Sciatic nerve (tissue), 2 donors: Measurements from ENCODE around the gene SLC25A22. TPM values are rescaled to one million over a fixed set of nuclear protein-coding genes. Genes with fewer than 3 reads are reported as not detected.

Source experiments
- ATAC-seq: fragments of 200-7000 bp; cut with Tn5 transposase; one replicate; pipeline ENCODE4 v1.9.1; 2020; ENCODE audit warnings: mild to moderate bottlenecking, moderate library complexity
- DNase-seq: peaks from one replicate; pipeline ENCODE4 v3.0.0-alpha.2; 2020; ENCODE audit warnings: low spot score
- intact Hi-C: fragments of 100-400 bp; cut with DNase I; formaldehyde crosslinking; loops from one replicate; pipeline ENCODE4 v1.14.2; 2022
- total RNA-seq: library from RNA; stranded (reverse); fragmentation: NEBNext Ultra II Directional; extraction: Animal tissue kit (Norgen Biotek cat#: 25700); gene quantifications from one replicate; pipeline ENCODE4 v1.2.1, GENCODE V29; 2021
- donor health status: DM: no; HTN: no; CAD: no.
- donor health status: DM: no; HTN: no; CAD: no.

SLC25A22 gene
- total RNA-seq: 7.2 TPM

GRCh38 chr11:798093-798713, at the start of gene SLC25A22:
TSS of gene SLC25A22 (minus strand) at chr11:798281. CDS start at chr11:795006, 3,275 bp downstream.
- ATAC-seq (peak; percentile 37), DNase-seq (peak; percentile 86)
- intact Hi-C loops: loop anchor here (10.0 kb wide), 1 partner anchor 133 kb away; no protein-coding TSS in a partner anchor

- no peak for DNase-seq
- intact Hi-C loops: no loop called here
Measured at GRCh38 chr11:847876-848275, 49.8 kb upstream of the SLC25A22 start.

GRCh38 chr11:846496-847098, 48.5 kb upstream of the SLC25A22 start:
- intact Hi-C loops: no loop called here
- DNase-seq (no peak), ATAC-seq (no peak)

More at GRCh38 chr11:847876-848275, 49.8 kb upstream of the SLC25A22 start:
- no peak for ATAC-seq

GRCh38 chr11:845872-846495, 47.9 kb upstream of the SLC25A22 start:
- ATAC-seq (no peak), DNase-seq (no peak)
- intact Hi-C loops: no loop called here

- intact Hi-C loops: no loop called here
- DNase-seq: peak; percentile 96
- peak; percentile 75 for ATAC-seq
Measured at GRCh38 chr11:844693-845644, 46.9 kb upstream of the SLC25A22 start.

- intact Hi-C loops: no loop called here
- peak; percentile 96 for DNase-seq
- ATAC-seq: peak; percentile 76
Measured at GRCh38 chr11:843818-844692, 46.0 kb upstream of the SLC25A22 start.

- intact Hi-C loops: no loop called here
- ATAC-seq: no peak
- DNase-seq: no peak
Measured at GRCh38 chr11:843086-843734, 45.1 kb upstream of the SLC25A22 start.

GRCh38 chr11:842370-843002, 44.4 kb upstream of the SLC25A22 start, which contains the start of the genes POLR2L and TSPAN4:
TSS of gene POLR2L (minus strand) at chr11:842529. CDS start at chr11:842508, 21 bp downstream.
TSS of gene TSPAN4 (plus strand) at chr11:842852. CDS start at chr11:850305, 7,453 bp downstream.
- intact Hi-C loops: no loop called here
- peak; percentile 95 for DNase-seq
- no peak for ATAC-seq

- ATAC-seq (no peak), DNase-seq (no peak)
- intact Hi-C loops: no loop called here
Measured at GRCh38 chr11:841981-842369, 43.9 kb upstream of the SLC25A22 start.

GRCh38 chr11:839875-840617, 42.0 kb upstream of the SLC25A22 start:
- ATAC-seq: no peak
- intact Hi-C loops: loop anchor here (10.0 kb wide), 1 partner anchor 1475 kb away; no protein-coding TSS in a partner anchor
- DNase-seq: no peak

- no peak for DNase-seq
- intact Hi-C loops: loop anchor here (10.0 kb wide), 1 partner anchor 1476 kb away; no protein-coding TSS in a partner anchor
- no peak for ATAC-seq
Measured at GRCh38 chr11:839280-839623, 41.2 kb upstream of the SLC25A22 start.

GRCh38 chr11:838441-839279, 40.6 kb upstream of the SLC25A22 start:
- no peak for DNase-seq
- intact Hi-C loops: loop anchor here (10.0 kb wide), 1 partner anchor 1476 kb away; no protein-coding TSS in a partner anchor
- ATAC-seq: no peak

- DNase-seq: no peak
- intact Hi-C loops: loop anchor here (10.0 kb wide), 1 partner anchor 1477 kb away; no protein-coding TSS in a partner anchor
- no peak for ATAC-seq
Measured at GRCh38 chr11:837990-838307, 39.9 kb upstream of the SLC25A22 start.

GRCh38 chr11:837189-837989, 39.3 kb upstream of the SLC25A22 start:
- ATAC-seq: no peak
- intact Hi-C loops: loop anchor here (10.0 kb wide), 1 partner anchor 1477 kb away; no protein-coding TSS in a partner anchor
- no peak for DNase-seq

GRCh38 chr11:836700-837099, 38.6 kb upstream of the SLC25A22 start:
- DNase-seq: no peak
- ATAC-seq: no peak
- intact Hi-C loops: loop anchor here (10.0 kb wide), 1 partner anchor 1478 kb away; no protein-coding TSS in a partner anchor
